Testis (tissue), 3 donors: Measurements from ENCODE around the gene TRPM3. TPM values are rescaled to one million over a fixed set of nuclear protein-coding genes. Genes with fewer than 3 reads are reported as not detected.

ENCODE experiments used
- DNase-seq: peaks from one replicate; pipeline ENCODE4 v3.0.0-alpha.2; 2019
- H3K27ac ChIP-seq, 2 donors: fragments of 200-600 bp; sonication (generic); one replicate each; pipeline ENCODE4 v1.5.1; 2019
- H3K27me3 ChIP-seq: fragments of 200-600 bp; sonication (generic); one replicate; pipeline ENCODE4 v1.5.1; 2019
- H3K36me3 ChIP-seq: fragments of 200-600 bp; sonication (generic); one replicate; pipeline ENCODE4 v1.5.1; 2017; ENCODE audit warnings: low read depth; ENCODE audit errors: missing control alignments
- H3K4me1 ChIP-seq: fragments of 200-600 bp; sonication (generic); one replicate; pipeline ENCODE4 v1.5.1; 2019
- H3K4me3 ChIP-seq, 2 donors: fragments of 200-600 bp; sonication (generic); one replicate each; pipeline ENCODE4 v1.5.1; 2017 to 2019
- H3K9me3 ChIP-seq: fragments of 200-600 bp; sonication (generic); one replicate; pipeline ENCODE4 v1.5.1; 2017
- CTCF ChIP-seq, 3 experiments: fragments of 450-650 bp in 2 of 3; fragments of 200-600 bp in 1 of 3; sonication (generic) in 1 of 3; IDR thresholded peaks; one replicate each; pipeline ENCODE4 v1.5.1; 2016 to 2019; ENCODE audit warnings: antibody characterized with exemption in 3 of 3, mild to moderate bottlenecking in 2 of 3, moderate library complexity in 1 of 3
- POLR2A ChIP-seq: fragments of 450-650 bp; IDR thresholded peaks from one replicate; pipeline ENCODE4 v1.6.1; 2017; ENCODE audit warnings: antibody characterized with exemption, mild to moderate bottlenecking, moderate library complexity
- WGBS, 2 donors: methylation state at CpG; one replicate each; pipeline ENCODE4 v1.1.5; 2018; 5-methylcytosine and 5-hydroxymethylcytosine counted together
- intact Hi-C: fragments of 100-400 bp; cut with DNase I; formaldehyde crosslinking; loops from one replicate; pipeline ENCODE4 v1.15.1; 2023; ENCODE audit warnings: low total_unique reads
- polyA plus RNA-seq: library from polyadenylated mRNA; stranded (reverse); fragments of 350-450 nt; fragmentation: Illumina TruSeq; extraction: RNeasy Lipid Tissue Mini Kit (QIAGEN cat#74804); gene quantifications from one replicate; pipeline ENCODE4 v1.2.3, GENCODE V29; 2014; ENCODE audit warnings: low read depth, low replicate concordance; ENCODE audit not compliant: insufficient read depth
- total RNA-seq, 2 donors: library from RNA; depleted of rRNA; stranded (reverse); fragments of >200 nt; gene quantifications; one replicate each; pipeline ENCODE4 v1.2.3, GENCODE V29; 2016

Gene TRPM3
- total and polyA plus RNA-seq, 3 donors from 2014 or later: 4.1 to 54.3 (median 43.9) TPM

- Histone ChIP-seq H3K36me3 (no peaks in the 10 kb centered on the region), H3K9me3 (no peaks in the 10 kb centered on the region), H3K4me3 (no peak overlapping the region), H3K27me3 (no peaks in the 10 kb centered on the region), H3K27ac (no peak overlapping the region), H3K4me1 (peaks cover 5% of the 10 kb centered on the region)
- TF ChIP-seq POLR2A: no peak
- intact Hi-C loops: no loop called here
- DNase-seq: no peak
- WGBS, 2 donors: 64 to 72% methylated on average over 12 of the region's 12 CpGs
These were observed 567.4 kb downstream of the TRPM3 start for GRCh38 chr9:70553707-70554673.

- no peak for TF ChIP-seq POLR2A
- TF ChIP-seq CTCF (IDR thresholded peaks at IDR 0.05): no peak
- Histone ChIP-seq H3K4me3 (no peak overlapping the region), H3K36me3 (no peaks in the 10 kb centered on the region), H3K4me1 (peaks cover 5% of the 10 kb centered on the region), H3K9me3 (no peaks in the 10 kb centered on the region), H3K27ac (no peak overlapping the region), H3K27me3 (no peaks in the 10 kb centered on the region)
- no peak for DNase-seq
- 86 to 98% methylated on average over 9 of the region's 9 CpGs for WGBS, 2 donors
- intact Hi-C loops: no loop called here
These were observed 568.9 kb downstream of the TRPM3 start for GRCh38 chr9:70552561-70552960.

GRCh38 chr9:70551801-70552200 lies 569.6 kb downstream of the TRPM3 start:
- peaks cover 5% of the 10 kb centered on the region for H3K4me1 ChIP-seq
- H3K9me3 ChIP-seq: no peaks in the 10 kb centered on the region
- H3K4me3 ChIP-seq: no peak overlapping the region
- WGBS, 2 donors: 81 to 93% methylated on average over 3 of the region's 3 CpGs
- intact Hi-C loops: no loop called here
- TF ChIP-seq CTCF (IDR thresholded peaks at IDR 0.05) (no peak), POLR2A (no peak)
- H3K27me3 ChIP-seq: no peaks in the 10 kb centered on the region
- H3K27ac ChIP-seq: no peak overlapping the region
- no peak for DNase-seq
- H3K36me3 ChIP-seq: no peaks in the 10 kb centered on the region

DNA sequence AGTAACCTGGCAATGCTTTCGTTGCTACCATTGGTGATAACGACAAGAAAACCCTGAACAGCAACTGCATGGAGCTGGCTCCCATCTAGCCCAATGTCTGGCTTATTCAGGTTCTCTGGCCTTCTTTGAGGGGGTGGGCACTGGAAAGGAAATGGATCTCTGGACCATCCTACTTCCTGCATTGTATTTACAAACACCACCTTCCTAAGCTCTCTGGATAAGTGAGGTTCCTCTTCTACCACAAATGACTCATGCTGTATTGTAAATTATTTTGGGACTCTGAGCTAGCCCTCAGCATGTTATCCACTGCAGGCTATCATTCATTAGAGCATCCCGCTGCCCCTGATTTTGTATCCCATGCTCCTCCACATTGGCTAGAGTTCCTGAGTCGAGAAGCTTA lies 570.0 kb downstream of the TRPM3 start:
- WGBS, 2 donors: 89 to 95% methylated on average over 4 of the region's 4 CpGs
- TF ChIP-seq CTCF (IDR thresholded peaks at IDR 0.05): no peak
- TF ChIP-seq POLR2A: no peak
- intact Hi-C loops: no loop called here

GRCh38 chr9:70549926-70550325 lies 571.5 kb downstream of the TRPM3 start:
- Histone ChIP-seq H3K27ac (no peak overlapping the region), H3K27me3 (no peaks in the 10 kb centered on the region), H3K36me3 (no peaks in the 10 kb centered on the region), H3K4me3 (no peak overlapping the region), H3K4me1 (peaks cover 5% of the 10 kb centered on the region), H3K9me3 (no peaks in the 10 kb centered on the region)
- intact Hi-C loops: no loop called here
- WGBS, 2 donors: 28 to 81% methylated on average over 1 of the region's 1 CpG
- TF ChIP-seq CTCF (IDR thresholded peaks at IDR 0.05): no peak
- no peak for DNase-seq

More for the DNA sequence above, 570.0 kb downstream of the TRPM3 start:
- H3K9me3 ChIP-seq: no peaks in the 10 kb centered on the region
- DNase-seq: no peak
- H3K27ac ChIP-seq: no peak overlapping the region
- H3K4me3 ChIP-seq: no peak overlapping the region
- H3K4me1 ChIP-seq: peaks cover 5% of the 10 kb centered on the region
- H3K27me3 ChIP-seq: no peaks in the 10 kb centered on the region
- no peaks in the 10 kb centered on the region for H3K36me3 ChIP-seq
